NT2/D1 (cell line): ENCODE data around the gene RBM44.

Experiments
- YY1 ChIP-seq: IDR thresholded peaks from 2 replicates; pipeline ENCODE4 v1.6.1; 2011; ENCODE audit not compliant: insufficient read length, insufficient read depth
- ZNF274 ChIP-seq: IDR thresholded peaks from 2 replicates; pipeline ENCODE4 v1.6.1; 2011; ENCODE audit warnings: mild to moderate bottlenecking, low read depth, low read length

DNA sequence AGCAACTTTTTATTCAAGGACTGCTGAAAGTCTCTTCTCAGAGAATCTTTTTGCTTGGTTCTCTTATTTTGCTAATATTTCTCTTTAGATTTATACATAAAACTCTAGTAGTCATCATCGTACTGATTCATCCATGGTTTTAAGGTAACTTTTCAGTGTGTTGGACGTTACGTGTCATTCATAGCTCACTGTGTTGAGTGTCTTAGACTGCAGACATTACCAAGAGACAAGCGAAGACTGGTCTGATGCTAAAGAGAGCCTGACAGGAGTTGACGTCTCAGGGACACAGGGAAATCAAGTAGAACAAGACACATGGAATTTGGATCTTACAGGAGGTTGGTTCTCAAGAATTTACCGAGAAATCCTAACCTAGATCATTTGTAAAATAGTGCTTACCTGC lies 25.5 kb downstream of the RBM44 start:
- TF ChIP-seq ZNF274 (no peak), YY1 (no peak)
